ENCODE data around the gene TUBB2B. TPM values are rescaled to one million over a fixed set of nuclear protein-coding genes. Genes with fewer than 3 reads are reported as not detected.
"Not testable (repeated sequence)": the region's sequence is repeated elsewhere in the genome, so short reads cannot be mapped to it uniquely, and the experiment has no call there.

Gene TUBB2B
- total and polyA plus RNA-seq, 2 donors = 4.3 to 6.8 TPM

DNA sequence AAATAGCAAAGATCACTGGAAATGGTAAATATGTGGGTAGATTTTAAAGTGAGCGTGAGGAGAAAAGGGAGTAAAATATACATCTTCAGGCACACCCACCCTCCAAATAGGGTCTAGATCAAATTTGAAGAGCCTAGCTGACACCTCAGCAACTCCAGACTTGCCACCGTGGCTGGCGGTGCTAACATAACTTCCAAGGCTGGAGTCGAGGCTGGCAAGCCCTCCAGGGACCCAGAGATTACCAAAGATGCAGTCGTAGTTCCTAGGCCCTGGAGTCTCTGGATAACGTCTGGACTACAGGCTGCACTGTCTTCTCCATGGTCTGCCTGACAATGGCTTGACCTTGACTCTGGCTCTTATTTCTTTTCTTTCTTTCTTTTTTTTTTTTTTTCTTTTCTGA lies 22.5 kb downstream of the TUBB2B start:
- no peaks in the 10 kb centered on the region for H3K9me3 ChIP-seq (ENCODE audit: control insufficient read depth in 2 of 2, insufficient read depth in 1 of 2, low read length in 1 of 2)
- 93% methylated on average over 6 of the region's 6 CpGs for WGBS
- no peak overlapping the region for H3K27ac ChIP-seq (ENCODE audit: low read depth in 1 of 2, low read length in 1 of 2)
- peaks cover 0 to 4% of the 10 kb centered on the region in 2 donors for H3K4me1 ChIP-seq (ENCODE audit: control insufficient read depth in 2 of 2, insufficient read depth in 2 of 2, low read length in 2 of 2)
- peaks cover 0 to 23% of the 10 kb centered on the region in 2 donors for H3K27me3 ChIP-seq (ENCODE audit: control insufficient read depth in 2 of 2, insufficient read depth in 1 of 2, low read length in 1 of 2)
- H3K36me3 ChIP-seq (ENCODE audit: control insufficient read depth in 2 of 2, insufficient read depth in 2 of 2, low read length in 1 of 2) = no peaks in the 10 kb centered on the region
- no peak for DNase-seq (ENCODE audit: low read depth in 6 of 9, low spot score in 9 of 9)
- no peak overlapping the region for H3K4me3 ChIP-seq (ENCODE audit: low read length in 2 of 2)

DNA sequence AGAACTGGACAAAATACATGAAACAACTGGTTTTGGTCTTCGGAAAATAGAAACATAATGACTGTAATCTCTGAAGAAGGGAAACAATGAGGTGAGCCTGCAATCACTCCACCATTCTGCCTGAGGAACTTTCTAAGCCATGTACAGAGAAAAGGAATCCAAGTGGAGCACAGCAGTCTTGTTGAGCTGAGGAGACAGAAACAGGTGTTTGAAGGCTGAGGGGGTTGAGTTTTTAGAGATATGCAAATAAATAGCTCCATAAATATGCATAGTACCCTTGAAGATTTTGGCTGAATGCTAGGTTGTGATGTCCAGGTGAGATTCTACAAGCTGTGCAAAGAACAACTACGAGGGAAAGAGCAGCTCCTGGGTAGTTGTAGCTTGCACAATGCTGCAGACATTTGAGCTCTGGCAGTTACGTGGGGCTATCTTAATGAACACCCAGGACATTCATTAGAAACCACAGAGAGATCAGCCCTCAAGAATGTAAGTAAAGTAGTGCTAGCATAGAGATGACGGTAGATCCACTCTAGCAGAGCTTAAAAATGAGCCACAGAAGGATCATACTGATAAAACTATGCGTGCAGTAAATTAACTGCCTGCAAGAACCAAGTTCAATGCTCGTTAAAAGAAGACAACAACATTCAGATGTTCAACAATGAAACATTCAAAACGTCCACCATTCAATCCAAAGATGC lies 24.3 kb downstream of the TUBB2B start:
- Histone ChIP-seq H3K4me3 (ENCODE audit: low read length in 2 of 2) (no peak overlapping the region), H3K27ac (ENCODE audit: low read depth in 1 of 2, low read length in 1 of 2) (no peak overlapping the region), H3K9me3 (ENCODE audit: control insufficient read depth in 2 of 2, insufficient read depth in 1 of 2, low read length in 1 of 2) (no peaks in the 10 kb centered on the region), H3K36me3 (ENCODE audit: control insufficient read depth in 2 of 2, insufficient read depth in 2 of 2, low read length in 1 of 2) (no peaks in the 10 kb centered on the region), H3K27me3 (ENCODE audit: control insufficient read depth in 2 of 2, insufficient read depth in 1 of 2, low read length in 1 of 2) (peaks cover 0 to 8% of the 10 kb centered on the region in 2 donors), H3K4me1 (ENCODE audit: control insufficient read depth in 2 of 2, insufficient read depth in 2 of 2, low read length in 2 of 2) (peaks cover 0 to 3% of the 10 kb centered on the region in 2 donors)
- 88% methylated on average over 7 of the region's 7 CpGs for WGBS
- DNase-seq (ENCODE audit: low read depth in 6 of 9, low spot score in 9 of 9) = no peak

- Histone ChIP-seq H3K9me3 (ENCODE audit: control insufficient read depth in 2 of 2, insufficient read depth in 1 of 2, low read length in 1 of 2) (no peaks in the 10 kb centered on the region), H3K36me3 (ENCODE audit: control insufficient read depth in 2 of 2, insufficient read depth in 2 of 2, low read length in 1 of 2) (no peaks in the 10 kb centered on the region), H3K4me3 (ENCODE audit: low read length in 2 of 2) (no peak overlapping the region), H3K27ac (ENCODE audit: low read depth in 1 of 2, low read length in 1 of 2) (no peak overlapping the region), H3K27me3 (ENCODE audit: control insufficient read depth in 2 of 2, insufficient read depth in 1 of 2, low read length in 1 of 2) (no peaks in the 10 kb centered on the region), H3K4me1 (ENCODE audit: control insufficient read depth in 2 of 2, insufficient read depth in 2 of 2, low read length in 2 of 2) (no peaks in the 10 kb centered on the region)
- 95% methylated on average over 2 of the region's 2 CpGs for WGBS
- no peak for DNase-seq (ENCODE audit: low read depth in 6 of 9, low spot score in 9 of 9)
These were observed 26.1 kb downstream of the TUBB2B start for GRCh38 chr6:3201388-3201787.

GRCh38 chr6:3200682-3201081 lies 26.8 kb downstream of the TUBB2B start:
- DNase-seq (ENCODE audit: low read depth in 6 of 9, low spot score in 9 of 9) = no peak
- Histone ChIP-seq H3K4me1 (ENCODE audit: control insufficient read depth in 2 of 2, insufficient read depth in 2 of 2, low read length in 2 of 2) (no peaks in the 10 kb centered on the region), H3K9me3 (ENCODE audit: control insufficient read depth in 2 of 2, insufficient read depth in 1 of 2, low read length in 1 of 2) (peaks cover 0 to 1% of the 10 kb centered on the region in 2 donors), H3K36me3 (ENCODE audit: control insufficient read depth in 2 of 2, insufficient read depth in 2 of 2, low read length in 1 of 2) (no peaks in the 10 kb centered on the region), H3K27ac (ENCODE audit: low read depth in 1 of 2, low read length in 1 of 2) (no peak overlapping the region), H3K27me3 (ENCODE audit: control insufficient read depth in 2 of 2, insufficient read depth in 1 of 2, low read length in 1 of 2) (peaks cover 0 to 4% of the 10 kb centered on the region in 2 donors), H3K4me3 (ENCODE audit: low read length in 2 of 2) (no peak overlapping the region)

- Histone ChIP-seq H3K4me1 (ENCODE audit: control insufficient read depth in 2 of 2, insufficient read depth in 2 of 2, low read length in 2 of 2) (no peaks in the 10 kb centered on the region), H3K9me3 (ENCODE audit: control insufficient read depth in 2 of 2, insufficient read depth in 1 of 2, low read length in 1 of 2) (peaks cover 0 to 3% of the 10 kb centered on the region in 2 donors), H3K36me3 (ENCODE audit: control insufficient read depth in 2 of 2, insufficient read depth in 2 of 2, low read length in 1 of 2) (no peaks in the 10 kb centered on the region), H3K27ac (ENCODE audit: low read depth in 1 of 2, low read length in 1 of 2) (no peak overlapping the region), H3K4me3 (ENCODE audit: low read length in 2 of 2) (no peak overlapping the region), H3K27me3 (ENCODE audit: control insufficient read depth in 2 of 2, insufficient read depth in 1 of 2, low read length in 1 of 2) (peaks cover 0 to 4% of the 10 kb centered on the region in 2 donors)
- no peak for DNase-seq (ENCODE audit: low read depth in 6 of 9, low spot score in 9 of 9)
- WGBS = 95% methylated on average over 5 of the region's 5 CpGs
These were observed 28.1 kb downstream of the TUBB2B start for GRCh38 chr6:3199382-3199781.

DNA sequence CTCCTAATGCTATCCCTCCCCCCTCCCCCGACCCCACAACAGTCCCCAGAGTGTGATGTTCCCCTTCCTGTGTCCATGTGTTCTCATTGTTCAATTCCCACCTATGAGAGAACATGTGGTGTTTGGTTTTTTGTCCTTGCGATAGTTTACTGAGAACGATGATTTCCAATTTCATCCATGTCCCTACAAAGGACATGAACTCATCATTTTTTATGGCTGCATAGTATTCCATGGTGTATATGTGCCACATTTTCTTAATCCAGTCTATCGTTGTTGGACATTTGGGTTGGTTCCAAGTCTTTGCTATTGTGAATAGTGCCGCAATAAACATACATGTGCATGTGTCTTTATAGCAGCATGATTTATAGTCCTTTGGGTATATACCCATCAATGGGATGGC lies 29.7 kb downstream of the TUBB2B start:
- not testable (repeated sequence) for H3K36me3 ChIP-seq (ENCODE audit: control insufficient read depth in 2 of 2, insufficient read depth in 2 of 2, low read length in 1 of 2)

DNA sequence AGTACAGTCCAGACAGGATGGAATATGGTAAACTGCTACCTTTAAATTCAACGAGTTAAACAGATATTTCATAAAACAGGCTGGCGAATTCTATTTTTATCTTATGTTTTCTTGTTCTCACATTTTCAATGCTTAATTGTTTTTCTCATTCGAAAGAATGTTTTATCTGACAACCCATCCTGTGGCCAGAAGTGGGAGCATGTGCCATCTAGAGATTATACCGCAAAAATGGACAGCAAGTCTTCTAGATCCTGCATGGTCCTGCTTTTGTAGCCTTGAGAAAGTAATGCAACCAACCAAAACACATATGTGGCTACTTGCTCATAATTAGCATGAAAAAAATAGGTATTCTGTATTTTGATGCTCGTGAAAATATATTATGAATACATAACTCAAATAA lies 30.7 kb downstream of the TUBB2B start:
- no peak overlapping the region for H3K27ac ChIP-seq (ENCODE audit: low read depth in 1 of 2, low read length in 1 of 2)
- DNase-seq (ENCODE audit: low read depth in 6 of 9, low spot score in 9 of 9) = no peak
- H3K4me1 ChIP-seq (ENCODE audit: control insufficient read depth in 2 of 2, insufficient read depth in 2 of 2, low read length in 2 of 2) = no peaks in the 10 kb centered on the region

More for the DNA sequence above, 29.7 kb downstream of the TUBB2B start:
- not testable (repeated sequence) for H3K9me3 ChIP-seq (ENCODE audit: control insufficient read depth in 2 of 2, insufficient read depth in 1 of 2, low read length in 1 of 2); H3K27me3 ChIP-seq (ENCODE audit: control insufficient read depth in 2 of 2, insufficient read depth in 1 of 2, low read length in 1 of 2); H3K27ac ChIP-seq (ENCODE audit: low read depth in 1 of 2, low read length in 1 of 2); H3K4me3 ChIP-seq (ENCODE audit: low read length in 2 of 2); DNase-seq (ENCODE audit: low read depth in 6 of 9, low spot score in 9 of 9); H3K4me1 ChIP-seq (ENCODE audit: control insufficient read depth in 2 of 2, insufficient read depth in 2 of 2, low read length in 2 of 2)
- WGBS = 95% methylated on average over 4 of the region's 5 CpGs

DNA sequence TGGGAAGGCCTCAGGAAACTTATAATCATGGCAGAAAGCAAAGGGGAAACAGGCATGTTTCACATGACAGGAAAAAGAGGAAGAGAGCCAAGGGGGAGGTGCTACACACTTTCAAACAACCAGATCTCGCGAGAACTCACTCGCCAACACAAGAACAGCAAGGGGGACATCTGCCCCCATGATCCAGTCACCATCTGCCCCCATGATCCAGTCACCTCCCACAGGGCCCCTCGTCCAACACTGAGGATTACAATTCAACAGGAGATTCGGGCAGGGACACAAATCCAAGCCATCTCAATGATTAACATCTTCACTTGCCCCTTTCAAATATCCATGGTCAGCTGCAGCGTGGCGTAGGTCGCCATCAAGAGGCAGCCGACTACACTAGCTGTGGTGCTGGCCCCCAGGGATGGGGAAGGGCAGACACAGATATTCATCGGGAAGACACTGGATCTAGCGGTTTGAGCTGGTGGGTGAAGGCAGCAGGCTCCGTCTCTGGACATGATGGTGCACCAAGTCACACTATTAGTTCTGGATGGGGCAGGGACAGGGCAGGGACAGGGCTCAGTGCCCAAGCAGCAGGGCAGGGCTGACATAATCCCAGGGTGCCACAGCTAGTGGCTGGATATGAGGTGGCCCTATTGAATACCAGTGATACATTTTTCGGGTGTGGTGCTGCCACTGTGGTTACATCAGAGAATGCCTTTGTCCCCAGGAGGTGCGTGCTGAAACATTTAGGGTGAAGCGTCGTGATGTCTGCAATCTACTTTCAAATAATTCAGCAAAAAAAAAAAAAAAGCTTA lies 31.6 kb downstream of the TUBB2B start:
- no peaks in the 10 kb centered on the region for H3K36me3 ChIP-seq (ENCODE audit: control insufficient read depth in 2 of 2, insufficient read depth in 2 of 2, low read length in 1 of 2)
- H3K9me3 ChIP-seq (ENCODE audit: control insufficient read depth in 2 of 2, insufficient read depth in 1 of 2, low read length in 1 of 2) = peaks cover 0 to 3% of the 10 kb centered on the region in 2 donors
- WGBS = 87% methylated on average over 16 of the region's 16 CpGs
- no peak overlapping the region for H3K27ac ChIP-seq (ENCODE audit: low read depth in 1 of 2, low read length in 1 of 2)
- H3K4me3 ChIP-seq (ENCODE audit: low read length in 2 of 2) = no peak overlapping the region
- H3K27me3 ChIP-seq (ENCODE audit: control insufficient read depth in 2 of 2, insufficient read depth in 1 of 2, low read length in 1 of 2) = peaks cover 0 to 4% of the 10 kb centered on the region in 2 donors
- no peaks in the 10 kb centered on the region for H3K4me1 ChIP-seq (ENCODE audit: control insufficient read depth in 2 of 2, insufficient read depth in 2 of 2, low read length in 2 of 2)
- DNase-seq (ENCODE audit: low read depth in 6 of 9, low spot score in 9 of 9) = no peak

More for the DNA sequence above, 30.7 kb downstream of the TUBB2B start:
- H3K27me3 ChIP-seq (ENCODE audit: control insufficient read depth in 2 of 2, insufficient read depth in 1 of 2, low read length in 1 of 2) = peaks cover 0 to 4% of the 10 kb centered on the region in 2 donors
- H3K4me3 ChIP-seq (ENCODE audit: low read length in 2 of 2) = no peak overlapping the region
- WGBS = 90% methylated on average over 5 of the region's 5 CpGs
- H3K9me3 ChIP-seq (ENCODE audit: control insufficient read depth in 2 of 2, insufficient read depth in 1 of 2, low read length in 1 of 2) = peaks cover 0 to 3% of the 10 kb centered on the region in 2 donors
- H3K36me3 ChIP-seq (ENCODE audit: control insufficient read depth in 2 of 2, insufficient read depth in 2 of 2, low read length in 1 of 2) = no peaks in the 10 kb centered on the region

DNA sequence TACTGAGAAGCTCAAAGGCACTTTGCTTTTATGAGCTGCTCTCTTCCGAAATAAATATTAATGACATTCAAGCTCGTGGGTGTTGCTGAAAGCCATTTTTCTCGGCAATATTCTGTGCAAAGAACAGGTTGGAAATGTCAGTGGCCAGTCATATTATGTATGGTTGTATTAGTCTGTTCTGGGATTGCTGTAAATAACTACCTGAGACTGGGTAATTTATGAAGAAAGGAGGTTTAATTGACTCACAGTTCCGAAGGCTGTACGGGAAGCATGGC lies 32.1 kb downstream of the TUBB2B start:
- Histone ChIP-seq H3K4me1 (ENCODE audit: control insufficient read depth in 2 of 2, insufficient read depth in 2 of 2, low read length in 2 of 2) (no peaks in the 10 kb centered on the region), H3K27ac (ENCODE audit: low read depth in 1 of 2, low read length in 1 of 2) (no peak overlapping the region), H3K36me3 (ENCODE audit: control insufficient read depth in 2 of 2, insufficient read depth in 2 of 2, low read length in 1 of 2) (no peaks in the 10 kb centered on the region), H3K9me3 (ENCODE audit: control insufficient read depth in 2 of 2, insufficient read depth in 1 of 2, low read length in 1 of 2) (peaks cover 0 to 3% of the 10 kb centered on the region in 2 donors), H3K4me3 (ENCODE audit: low read length in 2 of 2) (no peak overlapping the region), H3K27me3 (ENCODE audit: control insufficient read depth in 2 of 2, insufficient read depth in 1 of 2, low read length in 1 of 2) (peaks cover 0 to 4% of the 10 kb centered on the region in 2 donors)
- WGBS = 89% methylated on average over 5 of the region's 5 CpGs
- no peak for DNase-seq (ENCODE audit: low read depth in 6 of 9, low spot score in 9 of 9)

Data from thymus (tissue), 11 donors.